HCT116 (cell line): Measurements from ENCODE around the gene PLD4. TPM values are rescaled to one million over a fixed set of nuclear protein-coding genes. Genes with fewer than 3 reads are reported as not detected.
A peak's percentile ranks its signal among the peaks of the same experiment; 100 is the strongest.

Source experiments
- ATAC-seq: fragments of 200-7000 bp; cut with Tn5 transposase; 2 replicates; pipeline ENCODE4 v1.9.1; 2020; ENCODE audit warnings: mild to moderate bottlenecking, moderate library complexity
- BruUV-seq: library from RNA; stranded (reverse); fragments of 400-500 nt; replicated peaks from 2 replicates; lab custom pipeline; 2021; lab: Mats Ljungman, UMichigan
- CTCF ChIA-PET: fragments of 300-600 bp; sonication (Branson Sonifier 250); formaldehyde crosslinking; loops from one replicate; lab custom pipeline; 2021; ENCODE audit warnings: antibody characterized with exemption; lab: Charles Lee
- POLR2A ChIA-PET: fragments of 300-600, 350-600 bp; sonication (Branson Sonifier 250); formaldehyde crosslinking; loops from one replicate; lab custom pipeline; 2021; ENCODE audit warnings: antibody characterized with exemption; lab: Charles Lee
- RAD21 ChIA-PET, 2 experiments: fragments of 300-600 bp; sonication (Branson Sonifier 250); formaldehyde crosslinking; loops; one replicate each; lab custom pipeline; 2023; ENCODE audit warnings: low total read pairs in 2 of 2; ENCODE audit not compliant: uncharacterized antibody in 2 of 2, unreplicated experiment in 2 of 2, low non-redundant PET in 1 of 2; lab: Charles Lee
- DNase-seq: peaks from one replicate; pipeline ENCODE4 v3.0.0-alpha.2; 2010; ENCODE audit warnings: low read depth, low spot score
- H2AFZ ChIP-seq: fragments of 200-600 bp; shearing (Covaris generic), sonication (generic); 2 replicates; pipeline ENCODE4 v1.6.1; 2017; ENCODE audit warnings: low read depth, mixed run types, mixed read lengths, antibody characterized with exemption, low read length; ENCODE audit not compliant: poor library complexity, severe bottlenecking
- H3K27ac ChIP-seq: 2 replicates; pipeline ENCODE4 v1.5.1; 2012; ENCODE audit warnings: low read depth, low read length
- H3K27me3 ChIP-seq: fragments of 200-600 bp; sonication (generic); 2 replicates; pipeline ENCODE4 v1.6.1; 2016; ENCODE audit warnings: mixed run types, low read length, mixed read lengths; ENCODE audit not compliant: insufficient read depth
- H3K36me3 ChIP-seq, 2 experiments: fragments of 200-500 bp in 1 of 2; fragments of 200-600 bp in 1 of 2; sonication (Bioruptor generic) in 1 of 2; sonication (generic) in 1 of 2; 2 replicates each; pipeline versions ENCODE4 v1.5.1 to v1.6.1; 2014 to 2016; ENCODE audit warnings: low read length in 2 of 2, inconsistent platforms in 1 of 2, mixed read lengths in 1 of 2, mixed run types in 1 of 2; ENCODE audit not compliant: insufficient read depth in 2 of 2, control insufficient read depth in 1 of 2
- H3K4me1 ChIP-seq, 2 experiments: fragments of 200-600 bp in 1 of 2; sonication (generic) in 1 of 2; 2 replicates each; pipeline versions ENCODE4 v1.5.1 to v1.6.1; 2012 to 2017; ENCODE audit warnings: low read length in 2 of 2, inconsistent platforms in 1 of 2, mild to moderate bottlenecking in 1 of 2, mixed read lengths in 1 of 2, mixed run types in 1 of 2, moderate library complexity in 1 of 2; ENCODE audit not compliant: insufficient read depth in 2 of 2, control insufficient read depth in 1 of 2
- H3K4me2 ChIP-seq: fragments of 200-600 bp; sonication (generic); 2 replicates; pipeline ENCODE4 v1.6.1; 2017; ENCODE audit warnings: mixed run types, low read length, mixed read lengths
- H3K4me3 ChIP-seq, 2 experiments: fragments of 200-600 bp in 1 of 2; sonication (generic) in 1 of 2; replicated peaks in 1 of 2; 2 replicates each; pipeline ENCODE4 v1.5.1; 2011 to 2016; ENCODE audit warnings: low read length in 2 of 2, control low read depth in 1 of 2, low read depth in 1 of 2, mild to moderate bottlenecking in 1 of 2, mixed read lengths in 1 of 2, mixed run types in 1 of 2
- H3K79me2 ChIP-seq: fragments of 200-600 bp; sonication (generic); 2 replicates; pipeline ENCODE4 v1.6.1; 2017; ENCODE audit warnings: mild to moderate bottlenecking, mixed run types, low read length, moderate library complexity, mixed read lengths; ENCODE audit not compliant: insufficient read depth
- H3K9ac ChIP-seq: fragments of 200-600 bp; sonication (generic); 2 replicates; pipeline ENCODE4 v1.6.1; 2016; ENCODE audit warnings: low read length, mixed read lengths
- H3K9me2 ChIP-seq: fragments of 200-600 bp; sonication (generic), shearing (Covaris generic); 2 replicates; pipeline ENCODE4 v1.6.1; 2017; ENCODE audit warnings: mixed run types, mild to moderate bottlenecking, moderate library complexity; ENCODE audit not compliant: insufficient read depth
- H3K9me3 ChIP-seq, 2 experiments: fragments of 200-500 bp in 1 of 2; fragments of 200-600 bp in 1 of 2; sonication (Bioruptor generic) in 1 of 2; sonication (generic) in 1 of 2; 2 replicates each; pipeline ENCODE4 v1.6.1; 2014 to 2017; ENCODE audit warnings: low read length in 2 of 2, mixed read lengths in 2 of 2, inconsistent platforms in 1 of 2, low read depth in 1 of 2, mild to moderate bottlenecking in 1 of 2, mixed run types in 1 of 2, moderate library complexity in 1 of 2; ENCODE audit not compliant: control insufficient read depth in 1 of 2, insufficient read depth in 1 of 2
- H4K20me1 ChIP-seq: fragments of 200-600 bp; sonication (generic), shearing (Covaris generic); 2 replicates; pipeline ENCODE4 v1.6.1; 2017; ENCODE audit warnings: mixed run types, mild to moderate bottlenecking, moderate library complexity; ENCODE audit not compliant: insufficient read depth
- CBX3 ChIP-seq: IDR thresholded peaks from 2 replicates; pipeline ENCODE4 v1.6.1; 2012; ENCODE audit warnings: low read depth
- CEBPB ChIP-seq: IDR thresholded peaks from 2 replicates; pipeline ENCODE4 v1.6.1; 2012; ENCODE audit warnings: low read depth
- EGR1 ChIP-seq: IDR thresholded peaks from 2 replicates; pipeline ENCODE4 v1.6.1; 2012; ENCODE audit warnings: low read depth
- ELF1 ChIP-seq: IDR thresholded peaks from 2 replicates; pipeline ENCODE4 v1.6.1; 2012; ENCODE audit warnings: low read depth, borderline replicate concordance
- EZH2 ChIP-seq: fragments of 200-600 bp; sonication (generic); IDR thresholded peaks from 2 replicates; pipeline ENCODE4 v1.6.1; 2017; ENCODE audit warnings: antibody characterized with exemption, mixed run types
- EZH2phosphoT487 ChIP-seq: fragments of 200-600 bp; IDR thresholded peaks from 2 replicates; pipeline ENCODE4 v1.6.1; 2018; ENCODE audit warnings: antibody characterized with exemption, borderline replicate concordance
- FOSL1 ChIP-seq: IDR thresholded peaks from 2 replicates; pipeline ENCODE4 v1.6.1; 2012; ENCODE audit warnings: low read depth
- JUND ChIP-seq: IDR thresholded peaks from 2 replicates; pipeline ENCODE4 v1.6.1; 2012
- MAX ChIP-seq: IDR thresholded peaks from 2 replicates; pipeline ENCODE4 v1.6.1; 2012
- POLR2A ChIP-seq: IDR thresholded peaks from 2 replicates; pipeline ENCODE4 v1.7.0; 2011; ENCODE audit warnings: borderline replicate concordance; ENCODE audit not compliant: insufficient read depth, insufficient read length; ENCODE audit errors: extremely low read depth
- POLR2AphosphoS5 ChIP-seq: IDR thresholded peaks from 2 replicates; pipeline ENCODE4 v1.6.1; 2011; ENCODE audit warnings: mild to moderate bottlenecking, low read depth, low read length, moderate library complexity
- REST ChIP-seq: IDR thresholded peaks from 2 replicates; pipeline ENCODE4 v1.6.1; 2012; ENCODE audit warnings: low read depth
- SIN3A ChIP-seq: IDR thresholded peaks from 2 replicates; pipeline ENCODE4 v1.6.1; 2012; ENCODE audit warnings: low read depth
- SP1 ChIP-seq: IDR thresholded peaks from 2 replicates; pipeline ENCODE4 v1.6.1; 2012; ENCODE audit warnings: low read depth
- SRF ChIP-seq: IDR thresholded peaks from 2 replicates; pipeline ENCODE4 v1.6.1; 2012; ENCODE audit warnings: low read depth
- YY1 ChIP-seq: IDR thresholded peaks from 2 replicates; pipeline ENCODE4 v1.6.1; 2011; ENCODE audit warnings: low read length, low read depth, moderate library complexity, mild to moderate bottlenecking; ENCODE audit not compliant: insufficient replicate concordance; ENCODE audit errors: extremely low read depth
- ZBTB33 ChIP-seq: IDR thresholded peaks from 2 replicates; pipeline ENCODE4 v1.6.1; 2011; ENCODE audit warnings: mild to moderate bottlenecking, low read length, moderate library complexity; ENCODE audit not compliant: insufficient replicate concordance; ENCODE audit errors: extremely low read depth
- ZFX ChIP-seq: fragments of 450-650 bp; IDR thresholded peaks from 2 replicates; pipeline ENCODE4 v1.6.1; 2017
- ZNF274 ChIP-seq: fragments of 200-500 bp; sonication (Bioruptor generic); IDR thresholded peaks from 2 replicates; pipeline ENCODE4 v1.6.1; 2014; ENCODE audit warnings: mild to moderate bottlenecking, low read depth, low read length, inconsistent platforms
- intact Hi-C: fragments of 100-400 bp; cut with micrococcal nuclease; formaldehyde crosslinking; loops from 2 replicates; pipeline ENCODE4 v1.10.0; 2022
- total RNA-seq: library from RNA; stranded (reverse); gene quantifications from one replicate; pipeline ENCODE4 v1.2.1, GENCODE V29; 2021; ENCODE audit not compliant: unreplicated experiment

PLD4 gene
- total RNA-seq, 1 experiment from 2014 or later, result 0.12 TPM

- BruUV-seq, result TSS peak; percentile 43
- ATAC-seq (peak; percentile 28), DNase-seq (no peak)
- Histone ChIP-seq H3K9ac (no peak overlapping the region), H3K36me3 (0 out of 4 replicates have a peak, but pooled peaks cover 0 to 3% of the 10 kb centered on the region in 2 experiments), H3K27ac (no peak overlapping the region), H3K9me3 (no peaks in the 10 kb centered on the region), H3K4me1 (peaks cover 0 to 8% of the 10 kb centered on the region in 2 experiments; a peak in 1 of 4 replicates), H2AFZ (no peak overlapping the region), H4K20me1 (no peaks in the 10 kb centered on the region), H3K4me3 (no peak overlapping the region), H3K9me2 (no peaks in the 10 kb centered on the region), H3K79me2 (no peaks in the 10 kb centered on the region), H3K4me2 (no peak overlapping the region), H3K27me3 (no peaks in the 10 kb centered on the region)
- no peak for TF ChIP-seq EZH2
- no peak for TF ChIP-seq POLR2AphosphoS5
- TF ChIP-seq CEBPB, result no peak
- no peak for TF ChIP-seq FOSL1
- TF ChIP-seq SP1, result no peak
- no peak for TF ChIP-seq ZBTB33
- TF ChIP-seq EZH2phosphoT487, result no peak
- TF ChIP-seq SRF, result no peak
- no peak for TF ChIP-seq POLR2A
- TF ChIP-seq JUND, result no peak
- TF ChIP-seq ELF1, result no peak
- no peak for TF ChIP-seq CBX3
- no peak for TF ChIP-seq SIN3A
- TF ChIP-seq ZFX, result no peak
- no peak for TF ChIP-seq EGR1
- TF ChIP-seq MAX, result no peak
- no peak for TF ChIP-seq YY1
- no peak for TF ChIP-seq REST
- TF ChIP-seq ZNF274, result no peak
- RAD21 ChIA-PET, result interaction anchor here in 1 of 2 experiments (0.7 to 1.4 kb wide), 3 partner anchors 69 to 77 kb away, joined by 3 to 4 read pairs (median 3); no protein-coding TSS in a partner anchor
- POLR2A ChIA-PET, result no interaction called here
- CTCF ChIA-PET, result interaction anchor here (0.6 to 1.6 kb wide), 4 partner anchors 15 to 474 kb away, joined by 3 to 4 read pairs (median 4); no protein-coding TSS in a partner anchor
- intact Hi-C loops, result loop anchor here (1.0 to 2.0 kb wide), 2 partner anchors 77 to 149 kb away; no protein-coding TSS in a partner anchor
These were observed 28.7 kb upstream of the PLD4 start for GRCh38 chr14:104895786-104896661.
